ENCODE data around the gene SLC35A1.

SLC35A1 gene

DNA sequence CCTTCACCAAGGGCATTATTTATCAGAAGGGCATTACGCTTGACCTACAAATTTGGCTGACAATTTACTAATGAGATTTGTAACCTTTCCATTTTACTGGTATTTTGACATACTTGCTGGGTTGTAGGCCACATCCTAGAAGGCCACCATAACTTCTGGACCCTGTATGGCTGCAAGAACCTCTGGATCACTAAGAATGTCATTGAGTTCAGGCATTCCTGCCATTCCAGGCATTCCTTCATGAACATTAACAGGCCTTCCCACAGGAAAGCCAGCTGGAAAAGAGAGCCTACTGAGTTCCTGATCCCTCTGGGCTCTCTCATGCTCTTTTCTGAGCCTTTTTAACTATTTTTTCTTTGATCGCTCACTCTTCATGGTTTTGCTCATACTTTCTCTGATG lies 28.4 kb upstream of the SLC35A1 start:
- CTCF ChIA-PET: interaction anchor here (1.0 to 1.2 kb wide), 2 partner anchors 55 to 144 kb away, joined by 3 read pairs; no protein-coding TSS in a partner anchor
- no peak for TF ChIP-seq CTCF (IDR thresholded peaks at IDR 0.05; ENCODE audit: control extremely low read depth, extremely low read depth, low read depth, missing control alignments)
- no peak for DNase-seq (ENCODE audit: extremely low spot score)
- POLR2A ChIA-PET: no interaction called here

DNA sequence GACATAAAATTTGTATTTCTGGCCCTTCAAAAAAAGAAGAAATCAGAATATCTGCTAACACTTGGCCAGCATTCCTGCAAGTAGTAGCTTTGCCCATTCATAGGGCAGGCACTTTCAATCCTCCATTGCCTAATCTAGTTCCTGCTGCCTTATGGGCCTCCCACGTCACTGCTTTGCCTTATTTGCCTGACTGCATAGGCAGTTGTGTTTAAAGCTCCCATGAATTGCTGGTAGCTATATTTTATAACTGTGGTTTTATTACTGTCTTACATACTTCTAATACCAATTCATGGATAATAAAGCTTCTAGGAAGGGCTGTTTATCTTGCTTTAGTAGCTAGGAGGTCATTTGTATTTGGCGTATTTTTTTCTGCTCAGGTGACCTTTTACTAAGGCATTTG lies 7.7 kb upstream of the SLC35A1 start:
- TF ChIP-seq CTCF (IDR thresholded peaks at IDR 0.05; ENCODE audit: control extremely low read depth, extremely low read depth, low read depth, missing control alignments): no peak
- DNase-seq (ENCODE audit: extremely low spot score): no peak
- ChIA-PET CTCF (no interaction called here), POLR2A (no interaction called here)

GRCh38 chr6:87473419-87473903 lies 687 bp downstream of the SLC35A1 start:
- ChIA-PET POLR2A (no interaction called here), CTCF (no interaction called here)
- TF ChIP-seq CTCF (IDR thresholded peaks at IDR 0.05; ENCODE audit: control extremely low read depth, extremely low read depth, low read depth, missing control alignments): no peak
- no peak for DNase-seq (ENCODE audit: extremely low spot score)

DNA sequence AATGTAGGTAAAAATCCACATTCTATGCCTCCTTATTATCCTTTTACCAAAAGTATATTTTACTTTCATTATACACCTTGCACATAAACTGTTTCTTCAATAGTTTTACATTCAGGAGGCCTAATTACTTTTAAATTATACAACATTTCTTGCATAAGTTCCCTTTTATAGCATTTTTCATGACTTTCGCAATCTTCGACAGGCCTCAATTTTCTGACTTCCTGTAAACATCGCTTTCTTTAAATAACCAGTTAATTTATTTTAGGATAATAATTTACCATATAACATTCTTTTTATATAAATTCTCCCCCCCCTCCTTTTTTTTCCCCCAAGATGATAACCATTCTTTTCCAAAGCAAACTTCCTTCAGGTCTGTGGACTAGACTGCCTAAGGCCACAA lies 9.2 kb downstream of the SLC35A1 start:
- ChIA-PET POLR2A (no interaction called here), CTCF (no interaction called here)
- TF ChIP-seq CTCF (IDR thresholded peaks at IDR 0.05; ENCODE audit: control extremely low read depth, extremely low read depth, low read depth, missing control alignments): no peak
- DNase-seq (ENCODE audit: extremely low spot score): no peak

GRCh38 chr6:87482366-87482765 lies 9.6 kb downstream of the SLC35A1 start:
- ChIA-PET CTCF (no interaction called here), POLR2A (no interaction called here)
- no peak for DNase-seq (ENCODE audit: extremely low spot score)
- no peak for TF ChIP-seq CTCF (IDR thresholded peaks at IDR 0.05; ENCODE audit: control extremely low read depth, extremely low read depth, low read depth, missing control alignments)

GRCh38 chr6:87483929-87484328 lies 11.2 kb downstream of the SLC35A1 start:
- no peak for DNase-seq (ENCODE audit: extremely low spot score)
- CTCF ChIA-PET: interaction anchor here (0.9 kb wide), 1 partner anchor 11 kb away, joined by 3 read pairs; no protein-coding TSS in a partner anchor
- TF ChIP-seq CTCF (IDR thresholded peaks at IDR 0.05; ENCODE audit: control extremely low read depth, extremely low read depth, low read depth, missing control alignments): no peak
- POLR2A ChIA-PET: no interaction called here

- no peak for TF ChIP-seq CTCF (IDR thresholded peaks at IDR 0.05; ENCODE audit: control extremely low read depth, extremely low read depth, low read depth, missing control alignments)
- ChIA-PET CTCF (interaction anchor here (0.9 kb wide), 1 partner anchor 10 kb away, joined by 3 read pairs; no protein-coding TSS in a partner anchor), POLR2A (no interaction called here)
- DNase-seq (ENCODE audit: extremely low spot score): no peak
Measured at GRCh38 chr6:87484491-87484890, 11.7 kb downstream of the SLC35A1 start.

Measured in GM10248 (cell line).